ENCODE data around the gene AUTS2. TPM values are rescaled to one million over a fixed set of nuclear protein-coding genes. Genes with fewer than 3 reads are reported as not detected.

The AUTS2 gene
- polyA plus RNA-seq, 3 donors, result 0.08 to 0.35 TPM; not detected in 1

DNA sequence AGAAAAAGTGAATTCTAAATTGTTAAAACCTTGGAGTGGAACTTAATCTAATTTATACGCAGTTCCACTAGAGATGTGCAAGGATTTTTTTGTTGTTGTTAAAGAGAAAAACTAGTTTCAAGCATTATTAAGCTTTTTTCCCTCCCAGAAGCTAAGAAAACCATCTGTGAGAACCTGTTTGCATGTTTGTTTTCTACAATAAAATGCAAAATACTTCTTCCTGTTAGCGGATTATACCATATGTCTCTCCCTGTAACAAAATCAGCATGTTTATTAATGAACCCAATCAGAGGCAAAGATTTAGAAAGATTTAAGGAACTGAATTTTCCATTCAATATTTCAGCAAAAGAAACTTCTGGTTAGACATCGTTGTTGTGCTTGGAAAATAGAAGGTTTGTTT is 953.9 kb downstream of the AUTS2 start:
- Mint-ChIP-seq H3K27ac (no peak overlapping the region), H3K27me3 (ENCODE audit: low read depth in 3 of 3) (no peaks in the 10 kb centered on the region), H3K36me3 (no peaks in the 10 kb centered on the region), H3K4me1 (no peaks in the 10 kb centered on the region), H3K9me3 (peaks cover 2 to 9% (median 3%) of the 10 kb centered on the region in 7 donors), H3K4me3 (no peak overlapping the region)
- H3K4me3 ChIP-seq (replicated peaks in 1 of 3; ENCODE audit: low read depth in 2 of 3, low read length in 3 of 3), result no peak overlapping the region
- H3K9me3 ChIP-seq (replicated peaks in 1 of 2; ENCODE audit: control insufficient read depth in 1 of 2, insufficient read depth in 1 of 2, low read length in 2 of 2), result peaks cover 0 to 2% of the 10 kb centered on the region in 2 donors
- no peak overlapping the region for H3K27ac ChIP-seq (ENCODE audit: low read depth in 1 of 2, low read length in 2 of 2)
- TF ChIP-seq, protein P1, sequence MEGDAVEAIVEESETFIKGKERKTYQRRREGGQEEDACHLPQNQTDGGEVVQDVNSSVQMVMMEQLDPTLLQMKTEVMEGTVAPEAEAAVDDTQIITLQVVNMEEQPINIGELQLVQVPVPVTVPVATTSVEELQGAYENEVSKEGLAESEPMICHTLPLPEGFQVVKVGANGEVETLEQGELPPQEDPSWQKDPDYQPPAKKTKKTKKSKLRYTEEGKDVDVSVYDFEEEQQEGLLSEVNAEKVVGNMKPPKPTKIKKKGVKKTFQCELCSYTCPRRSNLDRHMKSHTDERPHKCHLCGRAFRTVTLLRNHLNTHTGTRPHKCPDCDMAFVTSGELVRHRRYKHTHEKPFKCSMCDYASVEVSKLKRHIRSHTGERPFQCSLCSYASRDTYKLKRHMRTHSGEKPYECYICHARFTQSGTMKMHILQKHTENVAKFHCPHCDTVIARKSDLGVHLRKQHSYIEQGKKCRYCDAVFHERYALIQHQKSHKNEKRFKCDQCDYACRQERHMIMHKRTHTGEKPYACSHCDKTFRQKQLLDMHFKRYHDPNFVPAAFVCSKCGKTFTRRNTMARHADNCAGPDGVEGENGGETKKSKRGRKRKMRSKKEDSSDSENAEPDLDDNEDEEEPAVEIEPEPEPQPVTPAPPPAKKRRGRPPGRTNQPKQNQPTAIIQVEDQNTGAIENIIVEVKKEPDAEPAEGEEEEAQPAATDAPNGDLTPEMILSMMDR (IDR thresholded peaks at IDR 0.05), result no peak
- H3K36me3 ChIP-seq (replicated peaks in 1 of 2; ENCODE audit: control insufficient read depth in 1 of 2, insufficient read depth in 2 of 2, low read length in 2 of 2), result no peaks in the 10 kb centered on the region
- H3K27me3 ChIP-seq (ENCODE audit: control insufficient read depth in 2 of 2, insufficient read depth in 2 of 2, low read length in 2 of 2), result no peaks in the 10 kb centered on the region
- WGBS (ENCODE audit: insufficient coverage), result no CpG with 5 or more reads among the region's 3 CpGs
- no peaks in the 10 kb centered on the region for H4K20me1 ChIP-seq (ENCODE audit: insufficient read depth, low read length)
- no peak overlapping the region for H2AFZ ChIP-seq (ENCODE audit: insufficient read depth, low read depth, low read length, poor library complexity, severe bottlenecking)
- H3K79me2 ChIP-seq (ENCODE audit: insufficient read depth, low read length), result no peaks in the 10 kb centered on the region
- intact Hi-C loops (cut with micrococcal nuclease), result no loop called here
- no peak overlapping the region for H3K9ac ChIP-seq (ENCODE audit: insufficient read depth, low read length, poor library complexity, severe bottlenecking)
- DNase-seq, result no peak
- H3K4me1 ChIP-seq (ENCODE audit: control insufficient read depth in 1 of 2, insufficient read depth in 2 of 2, low read length in 2 of 2), result no peaks in the 10 kb centered on the region
- H3K4me2 ChIP-seq (replicated peaks; ENCODE audit: extremely low read depth, low read length, poor library complexity, severe bottlenecking), result no peak overlapping the region

DNA sequence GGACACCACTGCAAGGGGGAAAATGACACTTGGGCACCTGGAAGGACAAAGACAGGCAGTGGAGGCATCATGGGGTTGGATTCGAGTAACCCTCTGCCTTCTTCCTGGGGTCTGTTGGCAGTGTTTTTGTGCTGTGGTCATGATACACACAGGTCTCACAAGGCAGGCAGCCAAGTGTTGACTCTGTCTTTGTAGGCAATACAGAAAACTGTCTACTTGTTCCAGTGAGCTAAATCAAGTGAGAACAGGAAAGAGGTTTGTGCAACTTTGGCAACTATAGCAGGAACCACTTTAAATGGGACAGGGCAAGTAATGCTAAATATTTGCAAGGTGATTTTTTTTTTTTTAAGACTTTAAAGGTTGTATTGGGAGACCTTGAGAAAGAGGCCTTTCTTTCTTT is 955.1 kb downstream of the AUTS2 start:
- Mint-ChIP-seq H3K4me3 (no peak overlapping the region), H3K36me3 (no peaks in the 10 kb centered on the region), H3K27ac (no peak overlapping the region), H3K9me3 (peaks cover 0 to 10% (median 7%) of the 10 kb centered on the region in 7 donors), H3K27me3 (ENCODE audit: low read depth in 3 of 3) (no peaks in the 10 kb centered on the region), H3K4me1 (no peaks in the 10 kb centered on the region)
- peaks cover 0 to 10% of the 10 kb centered on the region in 2 donors for H3K9me3 ChIP-seq (replicated peaks in 1 of 2; ENCODE audit: control insufficient read depth in 1 of 2, insufficient read depth in 1 of 2, low read length in 2 of 2)
- no peak overlapping the region for H3K27ac ChIP-seq (ENCODE audit: low read depth in 1 of 2, low read length in 2 of 2)
- no peak overlapping the region for H2AFZ ChIP-seq (ENCODE audit: insufficient read depth, low read depth, low read length, poor library complexity, severe bottlenecking)
- no peaks in the 10 kb centered on the region for H3K27me3 ChIP-seq (ENCODE audit: control insufficient read depth in 2 of 2, insufficient read depth in 2 of 2, low read length in 2 of 2)
- H4K20me1 ChIP-seq (ENCODE audit: insufficient read depth, low read length), result no peaks in the 10 kb centered on the region
- H3K36me3 ChIP-seq (replicated peaks in 1 of 2; ENCODE audit: control insufficient read depth in 1 of 2, insufficient read depth in 2 of 2, low read length in 2 of 2), result no peaks in the 10 kb centered on the region
- H3K4me2 ChIP-seq (replicated peaks; ENCODE audit: extremely low read depth, low read length, poor library complexity, severe bottlenecking), result no peak overlapping the region
- intact Hi-C loops (cut with micrococcal nuclease), result no loop called here
- H3K9ac ChIP-seq (ENCODE audit: insufficient read depth, low read length, poor library complexity, severe bottlenecking), result no peak overlapping the region
- no peak for DNase-seq
- no peaks in the 10 kb centered on the region for H3K79me2 ChIP-seq (ENCODE audit: insufficient read depth, low read length)
- no peak overlapping the region for H3K4me3 ChIP-seq (replicated peaks in 1 of 3; ENCODE audit: low read depth in 2 of 3, low read length in 3 of 3)
- H3K4me1 ChIP-seq (ENCODE audit: control insufficient read depth in 1 of 2, insufficient read depth in 2 of 2, low read length in 2 of 2), result no peaks in the 10 kb centered on the region
- TF ChIP-seq, protein P1 (IDR thresholded peaks at IDR 0.05), result no peak
- no CpG with 5 or more reads among the region's 1 CpG for WGBS (ENCODE audit: insufficient coverage)

All from CD14-positive monocyte (primary cell).